T follicular helper cell (primary cell): Measurements from ENCODE around the gene PTPN22.
"Not testable (repeated sequence)": the region's sequence is repeated elsewhere in the genome, so short reads cannot be mapped to it uniquely, and the experiment has no call there.

ENCODE experiments used
- DNase-seq: peaks from one replicate; pipeline ENCODE4 v3.0.0-alpha.2; 2020; ENCODE audit warnings: low read depth

The PTPN22 gene

DNA sequence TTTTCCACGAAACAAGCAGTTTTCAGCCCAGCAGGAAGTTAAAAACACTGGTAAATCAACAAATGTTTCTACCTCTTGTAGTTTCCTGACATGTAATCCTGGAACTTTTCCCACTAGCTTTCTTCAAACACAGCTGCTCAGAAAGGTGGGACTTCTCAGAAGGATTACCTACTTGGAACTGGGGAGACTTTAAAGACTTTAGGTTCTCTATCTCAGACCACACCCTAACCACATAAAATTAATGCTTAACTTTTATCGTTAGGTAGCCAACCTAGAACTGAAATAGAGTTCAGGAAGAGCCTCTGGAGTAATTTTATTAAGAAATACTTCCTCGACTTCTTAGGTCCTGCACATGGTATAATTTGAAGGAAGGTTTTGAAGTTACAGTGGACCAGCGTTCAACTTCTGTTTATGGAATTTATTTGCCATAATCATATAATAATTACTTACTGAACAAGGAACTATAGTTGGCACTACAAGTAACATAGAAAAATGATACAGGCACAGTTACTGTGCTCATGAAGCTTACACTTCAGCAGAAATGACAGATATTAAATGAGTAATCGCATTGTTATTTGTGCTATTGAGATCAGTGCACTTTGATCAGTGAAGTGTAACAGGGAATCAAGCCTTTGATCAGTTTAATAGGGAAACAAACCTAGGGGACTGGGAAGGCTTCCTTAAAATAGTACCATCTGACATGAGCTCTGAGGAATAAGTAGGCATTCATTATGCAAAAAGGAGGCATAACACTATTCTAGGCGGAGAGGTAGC is 16.1 kb upstream of the PTPN22 start, which contains the start of gene BCL2L15:
Gene BCL2L15 (minus strand): TSS at position 180 of the 774 bp plus-strand sequence. CDS start 206 bp downstream, outside the sequence.
- no peak for DNase-seq

DNA sequence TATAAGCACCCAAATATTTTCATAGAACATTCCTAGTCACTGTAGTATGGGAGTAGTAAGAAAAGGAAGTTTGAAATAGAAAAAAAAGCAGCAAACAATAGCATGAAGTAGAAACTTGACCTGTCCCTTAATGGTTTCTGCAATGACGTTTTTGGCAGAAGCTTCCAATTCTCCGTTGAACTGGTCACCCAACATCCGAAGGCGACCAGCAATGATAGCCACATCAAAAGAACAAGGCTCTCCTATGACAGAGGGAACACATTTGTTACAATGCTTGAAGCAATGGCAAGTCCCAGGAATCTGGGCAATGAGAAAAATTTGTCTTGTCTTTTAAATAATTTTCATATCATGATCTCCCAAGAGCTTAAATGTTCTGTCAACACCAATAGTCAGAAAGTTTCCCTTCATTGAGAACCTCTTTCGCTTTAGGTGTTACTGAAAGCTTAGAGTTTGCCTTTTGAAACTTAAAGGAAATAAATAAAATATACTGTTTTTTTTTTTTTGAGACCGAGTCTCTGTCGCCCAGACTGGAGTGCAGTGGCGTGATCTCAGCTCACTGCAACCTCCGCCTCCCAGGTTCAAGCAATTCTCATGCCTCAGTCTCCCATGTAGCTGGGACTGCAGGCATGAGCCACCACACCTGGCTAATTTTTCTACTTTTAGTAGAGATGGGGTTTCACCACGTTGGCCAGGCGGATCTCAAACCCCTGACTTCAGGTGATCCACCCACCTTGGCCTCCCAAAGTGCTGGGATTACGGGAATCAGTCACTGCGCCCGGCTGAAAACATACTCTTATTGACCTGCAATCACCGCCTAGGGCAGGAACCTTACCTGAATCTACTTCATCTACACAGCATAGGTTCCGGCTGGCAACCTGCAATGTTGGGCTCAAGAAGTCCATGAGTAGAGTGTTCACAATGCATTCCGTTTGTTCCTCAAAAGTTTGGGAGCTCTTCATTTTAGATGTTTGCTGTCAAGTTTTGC is 15.2 kb upstream of the PTPN22 start:
- DNase-seq: no peak

DNA sequence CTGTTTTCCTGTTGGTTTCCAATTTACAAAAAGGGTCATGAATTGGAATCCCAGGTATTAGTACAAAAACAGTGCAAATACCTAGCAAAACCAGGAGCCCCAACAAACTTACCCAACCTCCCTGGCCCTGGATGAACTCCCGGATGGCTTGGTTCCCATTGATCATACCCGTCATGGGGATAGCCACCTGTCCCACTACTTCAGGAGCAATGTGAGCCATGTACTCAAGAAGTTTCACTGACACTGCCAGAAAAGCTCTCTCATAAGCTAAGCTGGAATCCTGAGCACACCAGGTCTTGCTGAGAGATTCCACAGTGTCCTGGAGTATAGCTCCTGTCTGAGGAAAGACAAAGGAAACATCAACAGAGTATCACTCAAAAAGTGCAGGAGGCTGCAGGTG is 10.1 kb upstream of the PTPN22 start:
- no peak for DNase-seq

DNA sequence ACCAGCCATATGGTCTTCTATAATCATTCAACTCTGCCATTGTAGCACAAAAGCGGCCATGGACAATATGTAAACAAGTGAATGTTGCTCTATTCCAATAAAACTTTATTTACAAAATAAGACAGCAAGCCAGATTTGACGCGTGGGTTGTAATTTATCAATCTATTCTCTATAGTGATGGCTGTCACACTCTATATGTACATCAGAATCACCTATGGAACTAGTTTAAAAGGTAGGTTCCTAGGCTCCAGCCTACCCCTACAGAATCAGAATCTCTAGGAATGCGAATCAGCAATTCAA is 8.2 kb upstream of the PTPN22 start:
- no peak for DNase-seq

DNA sequence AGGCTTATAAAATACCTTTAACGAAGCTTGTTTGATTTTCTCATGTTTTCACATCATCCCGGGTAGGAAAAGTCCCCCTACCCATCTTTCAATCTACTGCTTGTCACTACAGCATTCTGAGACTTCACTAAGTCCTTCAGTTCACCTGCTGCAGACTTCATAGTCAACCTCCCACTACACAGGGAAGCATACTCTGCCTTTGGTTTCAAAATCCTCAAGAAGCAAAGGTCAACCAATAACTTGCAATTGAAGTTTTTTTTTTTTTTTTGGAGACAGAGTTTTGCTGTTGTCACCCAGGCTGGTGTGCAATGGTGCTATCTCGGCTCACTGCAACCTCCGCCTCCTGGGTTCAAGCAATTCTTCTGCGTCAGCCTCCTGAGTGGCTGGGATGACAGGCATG is 4.7 kb upstream of the PTPN22 start:
- no peak for DNase-seq

DNA sequence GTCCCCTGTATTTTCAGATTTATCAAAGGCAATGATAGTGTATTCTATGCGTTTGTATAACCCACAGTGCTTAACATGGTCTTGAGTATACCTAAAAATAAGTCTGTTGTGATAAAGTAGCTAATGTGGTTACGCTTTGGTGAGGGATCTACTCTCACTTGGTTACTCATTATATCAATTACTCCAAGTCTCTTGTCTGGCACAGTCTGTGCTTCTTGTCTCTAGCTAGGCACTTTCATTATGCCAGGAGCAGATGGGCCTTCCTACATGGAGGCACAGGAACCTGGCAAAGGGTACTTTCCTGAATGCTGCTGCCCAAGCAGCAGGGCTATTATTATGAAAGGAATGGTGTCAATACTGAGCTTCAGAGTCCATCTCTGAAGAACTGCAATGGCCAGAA is 4.2 kb upstream of the PTPN22 start:
- DNase-seq: no peak

DNA sequence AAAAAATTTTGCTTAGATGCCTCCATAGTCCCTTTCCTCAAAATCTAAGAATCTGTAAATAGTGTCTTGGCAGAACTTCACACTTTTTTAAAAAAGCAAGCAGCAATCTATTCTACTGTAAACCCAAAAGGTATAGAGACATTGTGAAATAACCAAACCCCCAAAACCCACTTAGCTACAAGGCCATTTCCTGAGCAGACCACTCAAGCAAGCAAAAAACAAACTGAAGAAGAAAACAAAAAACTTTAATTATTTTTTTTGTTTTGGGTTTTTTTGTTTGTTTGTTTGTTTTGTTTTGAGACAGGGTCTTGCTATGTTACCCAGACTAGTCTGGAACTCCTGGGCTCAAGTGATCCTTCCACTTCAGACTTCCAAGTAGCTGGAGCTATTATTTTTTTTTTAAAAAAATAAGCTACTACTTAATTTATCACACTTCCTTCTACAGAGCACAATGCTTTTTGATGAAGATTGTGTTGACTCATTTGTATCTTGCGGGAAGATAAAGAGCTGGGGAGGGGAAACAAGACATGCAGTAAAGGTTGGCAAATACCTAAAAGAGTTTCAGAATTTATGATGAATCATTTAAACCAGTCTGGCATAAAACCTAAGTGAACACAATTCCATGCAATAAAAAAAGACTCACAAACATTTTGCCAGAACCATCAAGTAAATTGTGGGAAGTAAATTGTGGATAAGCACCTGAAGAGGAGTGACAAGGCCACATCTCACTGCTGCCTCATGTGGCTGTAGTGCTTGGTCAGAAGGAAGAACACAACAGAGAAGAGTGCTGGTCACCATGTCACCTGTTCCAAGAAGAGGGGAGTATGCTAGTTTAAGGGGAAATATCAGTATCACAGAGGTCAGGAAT is 2.7 kb upstream of the PTPN22 start:
- no peak for DNase-seq

DNA sequence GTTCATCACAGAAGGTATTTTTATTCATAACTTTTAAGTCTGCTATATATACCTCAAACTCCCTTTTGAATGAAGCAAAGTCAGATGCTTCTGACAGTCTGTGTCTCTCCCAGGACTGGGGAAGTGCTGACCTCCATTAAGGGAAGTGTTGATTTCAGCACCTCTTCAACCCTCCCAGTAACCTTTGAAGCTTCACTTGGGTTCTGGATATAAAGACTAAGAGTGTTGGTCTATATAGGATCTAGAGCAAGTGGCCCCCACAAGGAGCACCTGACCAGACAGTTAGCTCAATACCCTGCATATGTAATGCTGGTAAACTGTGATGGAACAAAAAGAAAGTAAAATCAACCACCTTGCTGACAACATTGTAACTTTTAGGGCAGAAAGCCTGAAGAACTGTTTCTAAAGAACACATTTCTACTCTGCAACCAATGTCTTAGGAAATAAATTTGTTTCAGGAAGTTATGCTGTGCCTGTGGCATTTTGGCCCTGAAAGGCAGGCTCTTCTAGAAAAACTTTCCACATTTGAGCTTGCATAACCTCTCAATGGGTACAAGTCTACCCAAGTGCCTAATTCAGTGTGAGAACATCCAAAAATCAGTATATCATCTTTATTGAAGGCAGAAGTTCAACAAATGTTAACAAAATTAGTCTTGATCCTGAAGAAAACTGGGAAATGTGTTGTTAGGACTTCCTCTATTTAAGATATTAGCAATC is 865 bp upstream of the PTPN22 start:
- no peak for DNase-seq

DNA sequence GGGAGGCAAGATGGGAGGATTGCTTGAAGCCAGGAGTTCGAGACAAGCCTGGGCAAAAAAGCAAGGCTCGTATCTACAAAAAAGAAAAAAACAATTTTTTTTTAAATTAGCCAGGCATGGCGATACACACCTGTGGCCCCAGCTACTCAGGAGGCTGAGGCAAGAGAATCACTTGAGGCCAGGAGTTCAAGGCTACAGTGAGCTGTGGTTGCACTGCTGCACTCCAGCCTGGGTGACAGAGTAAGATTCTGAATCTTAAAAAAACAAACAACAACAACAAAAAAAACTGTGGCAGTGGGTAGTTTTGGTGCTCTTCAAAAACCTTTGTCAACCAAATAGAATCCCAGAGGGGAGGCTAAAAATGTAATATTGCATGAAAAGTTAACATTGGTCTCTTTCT is 734 bp downstream of the PTPN22 start:
- no peak for DNase-seq

DNA sequence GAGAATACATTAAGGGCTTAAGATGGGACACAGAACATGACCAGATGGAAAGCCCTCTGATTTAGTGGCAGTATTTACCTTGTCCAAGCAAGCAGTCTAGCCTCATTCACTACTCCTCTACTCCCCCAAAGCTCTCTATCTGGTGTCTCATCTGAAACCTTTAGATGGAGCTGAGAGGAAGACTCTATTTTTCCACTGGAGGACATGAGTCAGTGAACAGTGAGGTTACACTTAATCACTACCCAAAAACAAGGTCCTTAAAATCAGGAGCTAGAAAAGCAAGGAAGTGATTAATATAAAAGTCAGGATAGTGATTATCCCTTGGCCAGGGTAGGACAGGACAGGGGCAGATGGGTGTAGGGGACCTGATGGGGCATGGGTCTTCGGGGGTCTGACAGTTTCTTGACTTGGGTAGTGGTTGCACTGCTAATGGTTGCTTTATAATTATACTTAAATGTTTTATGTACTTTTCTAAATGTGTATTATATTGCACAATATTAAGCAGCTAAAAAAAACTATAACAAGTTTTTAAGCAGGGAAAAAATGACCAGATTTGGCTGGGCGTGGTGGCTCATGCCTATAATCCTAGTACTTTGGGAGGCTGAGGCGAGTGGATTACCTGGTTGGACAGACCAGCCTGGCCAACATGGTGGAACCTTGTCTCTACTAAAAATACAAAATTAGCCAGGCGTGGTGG is 3.0 kb downstream of the PTPN22 start:
- no peak for DNase-seq

DNA sequence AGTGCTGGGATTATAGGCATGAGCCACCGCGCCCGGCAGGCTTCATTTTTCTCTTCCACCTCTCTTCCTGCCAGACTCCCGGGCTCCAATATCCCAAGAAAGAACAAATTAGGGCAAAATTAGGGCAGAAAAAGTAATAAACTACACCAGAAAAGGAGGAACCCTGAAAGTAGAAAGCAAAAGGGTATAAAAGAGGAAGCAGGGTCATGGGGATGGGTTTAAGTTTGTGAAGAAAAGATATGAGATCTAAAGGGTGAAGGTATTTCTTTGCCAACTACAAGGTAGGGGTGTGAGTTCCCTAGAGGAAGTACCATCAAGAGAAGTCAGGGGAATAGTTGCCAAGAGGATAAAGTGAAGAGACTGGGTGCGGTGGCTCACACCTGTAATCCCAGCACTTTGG is 9.9 kb downstream of the PTPN22 start:
- no peak for DNase-seq

DNA sequence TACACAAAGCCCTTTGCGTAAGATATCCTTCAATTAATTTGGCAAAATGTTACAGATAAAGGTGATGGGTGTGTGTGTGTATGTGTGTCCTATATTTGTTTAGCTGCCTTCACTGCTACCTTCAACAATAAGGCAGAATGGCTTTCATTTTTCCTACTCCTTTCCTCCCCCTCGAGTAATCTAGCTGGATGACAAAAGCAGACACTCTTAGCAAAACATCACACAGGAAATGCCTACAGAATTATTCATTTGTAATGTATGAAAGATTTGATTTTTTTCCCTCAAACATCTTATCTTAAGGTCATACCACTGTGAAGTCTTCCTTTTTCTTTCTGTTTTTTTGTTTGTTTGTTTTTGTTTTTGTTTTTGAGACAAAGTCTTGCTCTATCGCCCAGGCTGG is 10.6 kb downstream of the PTPN22 start:
- no peak for DNase-seq

DNA sequence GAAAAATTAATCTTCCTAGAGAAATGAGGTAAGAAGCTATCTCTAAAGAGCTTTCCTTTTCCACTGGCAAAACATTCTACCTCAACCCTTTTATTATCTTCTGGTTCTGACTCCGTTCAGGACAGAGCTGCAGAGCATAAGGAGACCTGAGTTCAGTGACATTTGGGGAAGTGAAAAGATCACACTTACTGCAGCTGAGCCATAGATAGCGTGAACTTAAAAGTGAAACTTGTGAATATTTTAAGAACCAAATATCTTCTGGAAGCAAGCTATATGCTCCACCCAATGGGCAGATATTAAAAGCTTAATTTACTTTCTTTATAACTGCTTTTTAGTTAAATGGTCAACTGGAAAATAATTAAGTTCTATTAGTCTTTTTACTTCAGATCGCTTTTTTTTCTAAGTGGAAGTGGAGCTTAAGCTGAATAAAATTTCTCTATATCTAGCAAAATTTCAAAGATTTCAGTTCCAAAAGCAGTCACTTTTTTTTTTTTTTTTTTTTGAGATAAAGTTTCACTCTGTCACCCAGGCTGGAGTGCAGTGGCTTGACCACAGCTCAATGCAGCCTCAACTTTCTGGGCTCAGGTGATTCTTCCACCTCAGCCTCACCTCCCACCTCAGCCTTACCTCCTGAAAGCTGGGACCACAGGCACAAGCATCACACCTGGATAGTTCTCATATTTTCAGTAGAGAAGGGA is 11.9 kb downstream of the PTPN22 start:
- DNase-seq: no peak

DNA sequence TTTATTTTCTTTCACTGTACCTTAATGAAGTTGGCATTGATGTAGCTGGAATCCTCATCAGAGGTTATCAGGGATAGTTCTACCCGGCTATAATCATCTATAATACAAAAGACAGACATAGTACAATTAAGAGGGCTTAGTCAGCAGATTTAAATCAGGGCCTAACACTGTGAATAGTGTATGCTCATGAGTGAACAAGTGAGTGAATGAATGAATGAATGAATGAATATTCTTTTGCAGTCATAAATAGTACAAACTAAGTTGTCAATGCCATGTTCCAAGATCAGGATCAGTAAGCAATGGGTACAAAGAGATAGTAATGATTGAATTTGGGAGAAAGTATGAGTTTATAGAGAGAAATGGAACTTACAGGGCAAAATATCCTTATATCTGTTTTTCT is 12.5 kb downstream of the PTPN22 start:
- no peak for DNase-seq

DNA sequence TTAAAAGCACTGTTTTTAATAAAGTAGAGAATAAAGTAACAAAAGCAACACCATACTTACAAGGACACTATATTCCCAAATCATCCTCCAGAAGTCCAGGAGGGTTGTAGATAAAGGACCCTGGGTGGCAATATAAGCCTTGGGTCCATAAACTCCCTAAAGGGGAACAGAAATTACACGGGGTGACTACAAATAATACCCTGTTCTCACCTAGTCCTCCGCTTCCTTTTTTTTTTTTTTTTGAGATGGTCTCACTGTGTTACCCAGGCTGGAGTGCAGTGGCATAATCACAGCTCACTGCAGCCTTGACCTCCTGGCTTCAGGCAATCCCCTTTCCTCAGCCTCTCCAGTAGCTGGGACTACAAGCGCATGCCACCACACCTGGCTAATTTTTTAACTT is 13.1 kb downstream of the PTPN22 start:
- DNase-seq: no peak

DNA sequence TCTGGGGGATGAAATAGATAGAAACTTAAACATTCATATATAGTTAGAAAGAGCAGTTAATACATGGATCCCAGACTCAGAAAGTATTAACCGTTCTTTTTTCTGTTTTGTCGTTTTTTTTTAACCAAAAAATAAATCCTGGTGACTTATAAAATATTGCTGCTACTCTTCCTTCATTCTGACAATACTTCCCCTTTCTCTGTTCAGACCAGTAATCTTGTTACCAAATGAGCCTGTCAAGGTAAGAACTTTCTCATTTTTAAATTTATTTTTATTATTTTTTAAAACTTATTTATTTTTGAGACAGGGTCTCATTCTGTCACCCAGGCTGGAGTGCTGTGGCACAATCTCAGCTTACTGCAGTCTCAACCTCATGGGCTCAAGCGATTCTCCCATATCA is 13.7 kb downstream of the PTPN22 start:
- DNase-seq: no peak

DNA sequence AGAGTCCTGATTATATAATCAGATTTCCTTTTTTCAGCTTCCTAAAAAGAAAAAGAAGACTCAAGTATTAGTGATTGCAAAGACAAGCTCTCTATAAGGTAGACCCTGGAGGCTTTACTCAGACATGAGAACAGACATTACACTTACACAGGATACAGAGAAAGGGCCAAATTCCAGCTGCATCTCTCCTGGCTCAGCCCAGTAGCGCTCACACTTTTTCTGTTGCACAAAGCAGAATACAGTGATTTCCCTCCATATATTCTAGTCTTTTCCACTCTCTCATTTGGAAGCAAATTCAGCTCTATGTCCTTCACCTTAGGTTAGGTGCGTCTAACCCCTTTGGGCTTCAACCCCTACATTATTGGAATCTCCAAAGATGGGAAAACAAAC is 15.1 kb downstream of the PTPN22 start:
- DNase-seq: no peak

DNA sequence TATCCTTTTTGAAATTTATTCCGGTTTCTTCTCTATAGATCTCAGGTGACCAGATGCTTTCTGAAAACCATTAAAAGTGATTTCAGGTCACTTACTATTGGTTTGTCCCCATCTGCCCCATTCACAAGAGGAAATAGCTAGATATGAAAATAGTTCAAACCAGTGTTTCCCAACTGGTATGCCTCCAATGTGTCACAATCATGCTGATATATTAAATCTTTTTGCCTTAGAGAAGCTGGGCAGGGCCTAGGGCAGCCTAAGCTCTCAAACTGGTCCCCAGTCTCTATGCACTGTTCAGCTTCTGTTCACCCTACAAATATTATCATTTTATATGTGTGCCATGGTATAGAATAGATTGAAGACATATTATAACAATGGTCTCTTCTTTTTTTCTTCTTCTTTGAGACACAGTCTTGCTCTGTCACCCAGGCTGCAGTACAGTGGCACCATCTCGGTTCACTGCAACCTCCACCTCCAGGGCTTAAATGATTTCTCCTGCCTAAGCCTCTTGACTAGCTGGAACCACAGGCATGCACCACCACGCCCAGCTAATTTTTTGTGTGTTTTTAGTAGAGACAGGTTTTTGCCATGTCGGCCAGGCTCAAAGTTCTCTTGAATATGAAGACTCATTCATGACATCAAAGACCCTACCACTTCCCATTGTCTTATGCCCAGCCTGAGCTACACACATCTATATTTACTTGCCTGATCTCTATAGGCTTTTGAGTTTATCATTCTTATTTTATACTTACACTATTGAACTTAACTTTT is 15.7 kb downstream of the PTPN22 start:
- no peak for DNase-seq

DNA sequence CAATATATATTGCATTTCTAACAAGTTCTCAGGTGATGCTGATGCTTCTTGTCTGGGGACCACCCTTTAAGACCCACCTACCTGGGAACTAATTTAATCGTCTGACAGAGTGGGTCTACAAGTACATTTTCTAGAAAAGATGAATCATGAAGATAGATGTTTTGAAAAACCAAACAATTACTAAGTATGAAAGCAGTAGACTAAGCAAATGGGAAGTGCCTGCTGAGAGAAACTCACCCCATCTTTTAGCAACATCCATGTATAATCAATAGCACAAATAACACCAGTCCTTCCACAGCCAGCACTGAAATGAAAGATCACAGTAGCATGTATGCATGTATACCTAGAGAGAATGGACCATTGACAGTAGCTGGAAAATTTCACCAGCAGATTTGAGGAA is 17.3 kb downstream of the PTPN22 start:
- DNase-seq: no peak

DNA sequence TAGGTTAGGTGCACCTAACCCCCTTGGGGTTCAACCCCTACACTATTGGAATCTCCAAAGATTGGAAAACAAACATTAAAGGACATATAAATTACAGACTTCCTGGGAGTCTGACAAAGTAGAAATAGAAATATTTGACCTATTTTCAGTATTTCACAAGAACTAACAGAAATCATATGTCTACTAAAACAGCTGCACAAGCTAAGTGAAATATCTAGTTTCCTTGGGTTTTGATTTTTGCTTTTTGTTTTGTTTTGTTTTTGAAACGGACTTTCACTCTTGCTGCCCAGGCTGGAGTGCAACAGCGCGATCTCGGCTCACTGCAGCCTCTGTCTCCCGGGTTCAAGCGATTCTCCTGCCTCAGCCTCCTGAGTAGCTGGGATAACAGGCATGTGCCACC is 18.8 kb downstream of the PTPN22 start:
- DNase-seq: not testable (repeated sequence)
